Muscle layer of duodenum (tissue), 2 donors: Measurements from ENCODE around the gene DOCK8.

ENCODE experiments used
- H3K27ac ChIP-seq: one replicate; pipeline ENCODE4 v1.7.0; 2013; ENCODE audit warnings: mild to moderate bottlenecking, low read length
- H3K27me3 ChIP-seq: one replicate; pipeline ENCODE4 v1.7.0; 2013; ENCODE audit warnings: low read depth, mild to moderate bottlenecking, control low read depth, low read length
- H3K36me3 ChIP-seq, 2 donors: one replicate each; pipeline ENCODE4 v1.7.0; 2013; ENCODE audit warnings: low read length in 2 of 2, control low read depth in 1 of 2, mild to moderate bottlenecking in 1 of 2; ENCODE audit not compliant: insufficient read depth in 2 of 2, control insufficient read depth in 1 of 2
- H3K4me1 ChIP-seq, 2 donors: one replicate each; pipeline ENCODE4 v1.7.0; 2013; ENCODE audit warnings: low read length in 2 of 2, mild to moderate bottlenecking in 2 of 2, control low read depth in 1 of 2, moderate library complexity in 1 of 2; ENCODE audit not compliant: insufficient read depth in 2 of 2, control insufficient read depth in 1 of 2
- H3K4me3 ChIP-seq, 2 donors: one replicate each; pipeline ENCODE4 v1.7.0; 2013; ENCODE audit warnings: low read length in 2 of 2, low read depth in 1 of 2, mild to moderate bottlenecking in 1 of 2
- H3K9me3 ChIP-seq, 2 donors: one replicate each; pipeline ENCODE4 v1.7.0; 2013; ENCODE audit warnings: low read length in 2 of 2, control low read depth in 1 of 2, mild to moderate bottlenecking in 1 of 2; ENCODE audit not compliant: control insufficient read depth in 1 of 2
- donor health status: healthy.

DOCK8 gene

GRCh38 chr9:351916-352315, 137.3 kb downstream of the DOCK8 start:
- no peaks in the 10 kb centered on the region for H3K9me3 ChIP-seq
- H3K27ac ChIP-seq: no peak overlapping the region
- peaks cover 0 to 7% of the 10 kb centered on the region in 2 donors for H3K36me3 ChIP-seq
- H3K4me1 ChIP-seq: peaks cover 0 to 4% of the 10 kb centered on the region in 2 donors
- no peak overlapping the region for H3K4me3 ChIP-seq
- H3K27me3 ChIP-seq: no peaks in the 10 kb centered on the region

- Histone ChIP-seq H3K27ac (no peak overlapping the region), H3K36me3 (peaks cover 0 to 4% of the 10 kb centered on the region in 2 donors), H3K4me1 (peaks cover 0 to 4% of the 10 kb centered on the region in 2 donors), H3K4me3 (no peak overlapping the region), H3K9me3 (no peaks in the 10 kb centered on the region), H3K27me3 (no peaks in the 10 kb centered on the region)
These were observed 138.4 kb downstream of the DOCK8 start for GRCh38 chr9:353077-353476.

- no peaks in the 10 kb centered on the region for H3K27me3 ChIP-seq
- H3K36me3 ChIP-seq: no peaks in the 10 kb centered on the region
- no peaks in the 10 kb centered on the region for H3K9me3 ChIP-seq
- H3K4me1 ChIP-seq: peaks cover 0 to 4% of the 10 kb centered on the region in 2 donors
- no peak overlapping the region for H3K27ac ChIP-seq
- no peak overlapping the region for H3K4me3 ChIP-seq
These were observed 139.8 kb downstream of the DOCK8 start for GRCh38 chr9:354453-354852.

- no peak overlapping the region for H3K27ac ChIP-seq
- no peaks in the 10 kb centered on the region for H3K27me3 ChIP-seq
- peaks cover 0 to 4% of the 10 kb centered on the region in 2 donors for H3K4me1 ChIP-seq
- H3K9me3 ChIP-seq: no peaks in the 10 kb centered on the region
- no peaks in the 10 kb centered on the region for H3K36me3 ChIP-seq
- no peak overlapping the region for H3K4me3 ChIP-seq
These were observed 142.9 kb downstream of the DOCK8 start for GRCh38 chr9:357560-357959.

GRCh38 chr9:362561-363273, 148.1 kb downstream of the DOCK8 start:
- H3K4me1 ChIP-seq: no peaks in the 10 kb centered on the region
- H3K4me3 ChIP-seq: no peak overlapping the region
- H3K27ac ChIP-seq: no peak overlapping the region
- H3K27me3 ChIP-seq: no peaks in the 10 kb centered on the region
- no peaks in the 10 kb centered on the region for H3K9me3 ChIP-seq
- no peaks in the 10 kb centered on the region for H3K36me3 ChIP-seq

GRCh38 chr9:363274-363612, 148.6 kb downstream of the DOCK8 start:
- H3K4me1 ChIP-seq: no peaks in the 10 kb centered on the region

GRCh38 chr9:365436-365835, 150.8 kb downstream of the DOCK8 start:
- no peaks in the 10 kb centered on the region for H3K36me3 ChIP-seq
- H3K4me1 ChIP-seq: no peaks in the 10 kb centered on the region
- no peaks in the 10 kb centered on the region for H3K9me3 ChIP-seq
- H3K27ac ChIP-seq: no peak overlapping the region
- no peak overlapping the region for H3K4me3 ChIP-seq
- no peaks in the 10 kb centered on the region for H3K27me3 ChIP-seq

More at GRCh38 chr9:363274-363612, 148.6 kb downstream of the DOCK8 start:
- no peaks in the 10 kb centered on the region for H3K36me3 ChIP-seq
- no peaks in the 10 kb centered on the region for H3K9me3 ChIP-seq
- H3K4me3 ChIP-seq: no peak overlapping the region
- H3K27me3 ChIP-seq: no peaks in the 10 kb centered on the region
- no peak overlapping the region for H3K27ac ChIP-seq

- Histone ChIP-seq H3K9me3 (no peaks in the 10 kb centered on the region), H3K36me3 (no peaks in the 10 kb centered on the region), H3K27ac (no peak overlapping the region), H3K4me3 (no peak overlapping the region), H3K4me1 (no peaks in the 10 kb centered on the region), H3K27me3 (no peaks in the 10 kb centered on the region)
These were observed 152.0 kb downstream of the DOCK8 start for GRCh38 chr9:366620-367019.

- Histone ChIP-seq H3K27me3 (no peaks in the 10 kb centered on the region), H3K27ac (no peak overlapping the region), H3K36me3 (peaks cover 0 to 6% of the 10 kb centered on the region in 2 donors), H3K9me3 (no peaks in the 10 kb centered on the region), H3K4me3 (no peak overlapping the region), H3K4me1 (no peaks in the 10 kb centered on the region)
These were observed 155.4 kb downstream of the DOCK8 start for GRCh38 chr9:370086-370485.

GRCh38 chr9:371349-371748, 156.7 kb downstream of the DOCK8 start:
- no peaks in the 10 kb centered on the region for H3K4me1 ChIP-seq
- H3K27ac ChIP-seq: no peak overlapping the region
- H3K36me3 ChIP-seq: peaks cover 0 to 6% of the 10 kb centered on the region in 2 donors
- no peaks in the 10 kb centered on the region for H3K9me3 ChIP-seq
- no peaks in the 10 kb centered on the region for H3K27me3 ChIP-seq
- no peak overlapping the region for H3K4me3 ChIP-seq

GRCh38 chr9:372128-372527, 157.5 kb downstream of the DOCK8 start:
- Histone ChIP-seq H3K27ac (no peak overlapping the region), H3K4me1 (no peaks in the 10 kb centered on the region), H3K36me3 (peaks cover 0 to 6% of the 10 kb centered on the region in 2 donors), H3K27me3 (no peaks in the 10 kb centered on the region), H3K9me3 (no peaks in the 10 kb centered on the region), H3K4me3 (no peak overlapping the region)

- Histone ChIP-seq H3K27ac (no peak overlapping the region), H3K27me3 (no peaks in the 10 kb centered on the region), H3K36me3 (peaks cover 0 to 6% of the 10 kb centered on the region in 2 donors), H3K4me1 (no peaks in the 10 kb centered on the region), H3K9me3 (no peaks in the 10 kb centered on the region), H3K4me3 (no peak overlapping the region)
These were observed 159.1 kb downstream of the DOCK8 start for GRCh38 chr9:373759-374206.
